GM21786 (cell line): Measurements from ENCODE around the gene FURIN.
"Not testable (repeated sequence)": the region's sequence is repeated elsewhere in the genome, so short reads cannot be mapped to it uniquely, and the experiment has no call there.

Experiments
- ATAC-seq: cut with Tn5 transposase; IDR thresholded peaks from one replicate; pipeline ENCODE4 v1.9.1; 2021; ENCODE audit not compliant: unreplicated experiment

FURIN gene

DNA sequence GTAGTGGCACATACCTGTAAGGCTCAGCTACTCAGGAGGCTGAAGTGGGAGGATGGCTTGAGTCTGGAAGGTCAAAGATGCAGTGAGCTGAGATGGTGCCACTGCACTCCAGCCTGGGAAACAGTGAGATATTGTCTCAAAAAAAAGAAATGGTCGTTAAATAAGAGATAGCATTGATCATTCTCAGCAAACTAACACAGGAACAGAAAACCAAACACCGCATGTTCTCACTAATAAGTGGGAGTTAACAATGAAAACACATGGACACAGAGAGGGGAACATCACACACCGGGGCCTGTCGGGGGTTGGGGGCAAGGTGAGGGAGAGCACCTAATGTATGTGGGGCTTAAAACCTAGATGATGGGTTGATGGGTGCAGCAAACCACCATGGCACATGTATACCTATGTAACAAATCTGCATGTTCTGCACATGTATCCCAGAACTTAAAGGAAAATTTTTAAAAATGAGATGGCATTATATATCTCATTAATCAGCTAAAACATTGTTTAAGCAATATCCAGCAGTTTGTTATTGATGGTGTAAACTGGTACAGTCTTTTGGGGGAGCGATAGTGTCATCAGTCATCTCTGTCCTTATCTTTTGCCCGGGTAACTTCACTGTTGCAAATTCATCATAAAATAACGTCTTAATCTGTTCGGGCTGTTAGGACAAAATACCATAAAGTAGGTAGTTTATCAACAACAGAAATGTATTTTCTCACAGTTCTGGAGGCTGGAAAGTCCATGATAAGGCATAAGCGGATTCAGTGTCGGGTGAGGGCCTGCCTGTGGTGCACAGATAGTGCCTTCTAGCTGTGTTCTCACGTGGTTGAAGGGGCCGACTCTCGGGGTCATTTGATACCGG lies 33.0 kb downstream of the FURIN start:
- ATAC-seq = no peak

- ATAC-seq = peak; percentile 67
Measured at GRCh38 chr15:90902040-90902839, 33.9 kb downstream of the FURIN start.

GRCh38 chr15:90902840-90903732 lies 34.7 kb downstream of the FURIN start, which contains the start of gene MAN2A2:
TSS of gene MAN2A2 (plus strand) at chr15:90903302. CDS start at chr15:90904208, 906 bp downstream.
- peak; percentile 42 for ATAC-seq

GRCh38 chr15:90903733-90904536 lies 35.5 kb downstream of the FURIN start:
- ATAC-seq = no peak

GRCh38 chr15:90904746-90905145 lies 36.4 kb downstream of the FURIN start:
- no peak for ATAC-seq

DNA sequence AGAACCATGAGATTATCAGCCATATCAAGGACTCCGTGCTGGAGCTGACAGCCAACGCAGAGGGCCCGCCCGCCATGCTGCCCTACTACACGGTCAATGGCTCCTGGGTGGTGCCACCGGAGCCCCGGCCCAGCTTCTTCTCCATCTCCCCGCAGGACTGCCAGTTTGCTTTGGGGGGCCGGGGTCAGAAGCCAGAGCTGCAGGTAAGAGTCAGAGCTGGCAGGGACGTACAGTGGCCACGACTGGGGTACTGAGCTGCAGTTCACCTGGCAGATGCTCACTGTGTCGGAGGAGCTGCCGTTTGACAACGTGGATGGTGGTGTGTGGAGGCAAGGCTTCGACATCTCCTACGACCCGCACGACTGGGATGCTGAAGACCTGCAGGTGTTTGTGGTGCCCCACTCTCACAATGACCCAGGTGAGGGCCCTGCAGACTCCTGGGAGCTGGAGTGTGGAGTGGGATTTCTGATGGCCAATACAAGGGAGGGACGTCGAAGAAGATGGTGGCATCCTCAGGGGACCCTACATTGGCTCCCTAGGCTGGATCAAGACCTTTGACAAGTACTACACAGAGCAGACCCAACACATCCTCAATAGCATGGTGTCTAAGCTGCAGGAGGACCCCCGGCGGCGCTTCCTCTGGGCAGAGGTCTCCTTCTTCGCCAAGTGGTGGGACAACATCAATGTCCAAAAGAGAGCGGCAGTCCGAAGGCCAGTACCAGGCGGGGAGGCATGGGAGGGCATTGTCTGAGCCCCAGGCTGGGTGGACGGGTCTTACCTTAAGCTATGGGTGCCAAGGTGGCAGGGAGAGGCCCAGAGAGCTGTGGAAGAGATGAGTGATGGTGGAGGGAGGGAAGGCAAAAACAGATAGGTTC lies 37.2 kb downstream of the FURIN start:
- no peak for ATAC-seq

GRCh38 chr15:90906181-90906849 lies 37.9 kb downstream of the FURIN start:
- ATAC-seq = no peak

DNA sequence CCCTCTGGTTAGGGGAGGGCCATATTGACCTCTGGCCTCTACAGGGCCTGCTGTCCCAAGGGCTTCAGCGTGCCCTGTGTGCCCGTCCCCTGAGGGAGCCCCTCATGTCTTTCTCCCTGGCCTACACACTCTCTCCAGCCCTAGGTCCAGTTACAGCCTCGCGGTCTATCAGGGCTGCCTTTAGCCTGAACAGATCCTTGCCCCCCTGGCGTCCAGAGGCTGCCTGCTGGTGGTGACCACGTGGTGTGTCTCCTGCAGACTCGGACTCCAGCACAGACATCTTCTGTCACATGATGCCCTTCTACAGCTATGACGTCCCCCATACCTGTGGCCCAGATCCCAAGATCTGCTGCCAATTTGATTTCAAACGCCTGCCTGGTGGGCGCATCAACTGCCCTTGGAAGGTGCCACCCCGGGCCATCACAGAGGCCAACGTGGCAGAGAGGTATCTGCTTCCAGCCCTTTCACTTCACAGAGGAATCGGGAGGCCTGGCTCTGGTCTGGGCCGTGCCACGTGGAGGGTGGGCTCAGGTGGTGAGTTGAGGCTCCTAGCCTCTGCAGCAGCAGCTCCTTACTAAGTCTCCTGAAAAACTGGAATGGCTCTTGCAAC lies 38.8 kb downstream of the FURIN start:
- ATAC-seq = no peak

DNA sequence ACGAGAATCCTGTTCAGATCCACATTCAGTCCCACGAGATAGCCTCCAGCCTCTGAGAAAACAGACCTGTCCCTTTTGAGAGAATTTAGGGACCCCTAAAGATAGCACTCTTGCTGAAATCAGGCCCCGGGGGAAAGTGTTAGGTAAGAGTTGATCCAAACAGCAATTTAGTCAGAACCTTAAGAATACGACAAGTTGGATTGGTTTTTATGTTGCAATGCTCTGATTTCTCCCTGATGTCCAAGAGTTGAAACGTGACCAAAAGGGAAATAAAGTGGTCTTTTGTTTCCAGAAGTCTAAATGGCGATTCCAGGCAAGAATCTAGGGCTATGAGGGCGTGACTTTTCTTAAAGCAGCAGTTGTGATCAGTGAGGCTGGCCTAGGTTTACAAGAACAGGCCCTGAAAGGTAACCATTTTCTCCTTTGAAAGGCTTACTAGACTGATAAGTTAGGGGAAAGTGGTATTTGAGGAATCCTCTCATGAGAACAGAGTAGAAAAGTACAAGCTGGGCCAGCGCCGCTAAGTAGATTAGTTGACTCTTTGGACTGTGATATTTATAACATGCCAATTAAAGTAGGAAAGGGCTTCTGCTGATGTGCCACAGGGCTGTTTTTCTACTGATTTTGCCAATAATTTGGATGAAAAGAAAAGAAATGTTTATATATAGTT lies 39.6 kb downstream of the FURIN start:
- ATAC-seq = no peak

DNA sequence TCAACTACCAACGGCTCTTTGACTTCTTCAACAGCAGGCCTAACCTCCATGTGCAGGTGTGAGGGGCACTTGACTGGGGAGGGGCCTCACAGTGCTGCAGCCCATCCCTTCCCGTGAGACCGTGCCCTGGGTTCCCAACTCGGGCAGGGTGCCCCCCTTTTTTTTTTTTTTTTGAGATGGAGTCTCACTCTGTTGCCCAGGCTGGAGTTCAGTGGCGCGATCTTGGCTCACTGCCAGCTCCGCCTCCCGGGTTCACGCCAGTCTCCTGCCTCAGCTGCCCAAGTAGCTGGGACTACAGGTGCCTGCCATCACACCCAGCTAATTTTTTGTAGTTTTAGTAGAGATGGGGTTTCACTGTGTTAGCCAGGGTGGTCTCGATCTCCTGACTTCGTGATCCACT lies 41.1 kb downstream of the FURIN start:
- not testable (repeated sequence) for ATAC-seq

GRCh38 chr15:90909976-90910375 lies 41.6 kb downstream of the FURIN start:
- no peak for ATAC-seq

DNA sequence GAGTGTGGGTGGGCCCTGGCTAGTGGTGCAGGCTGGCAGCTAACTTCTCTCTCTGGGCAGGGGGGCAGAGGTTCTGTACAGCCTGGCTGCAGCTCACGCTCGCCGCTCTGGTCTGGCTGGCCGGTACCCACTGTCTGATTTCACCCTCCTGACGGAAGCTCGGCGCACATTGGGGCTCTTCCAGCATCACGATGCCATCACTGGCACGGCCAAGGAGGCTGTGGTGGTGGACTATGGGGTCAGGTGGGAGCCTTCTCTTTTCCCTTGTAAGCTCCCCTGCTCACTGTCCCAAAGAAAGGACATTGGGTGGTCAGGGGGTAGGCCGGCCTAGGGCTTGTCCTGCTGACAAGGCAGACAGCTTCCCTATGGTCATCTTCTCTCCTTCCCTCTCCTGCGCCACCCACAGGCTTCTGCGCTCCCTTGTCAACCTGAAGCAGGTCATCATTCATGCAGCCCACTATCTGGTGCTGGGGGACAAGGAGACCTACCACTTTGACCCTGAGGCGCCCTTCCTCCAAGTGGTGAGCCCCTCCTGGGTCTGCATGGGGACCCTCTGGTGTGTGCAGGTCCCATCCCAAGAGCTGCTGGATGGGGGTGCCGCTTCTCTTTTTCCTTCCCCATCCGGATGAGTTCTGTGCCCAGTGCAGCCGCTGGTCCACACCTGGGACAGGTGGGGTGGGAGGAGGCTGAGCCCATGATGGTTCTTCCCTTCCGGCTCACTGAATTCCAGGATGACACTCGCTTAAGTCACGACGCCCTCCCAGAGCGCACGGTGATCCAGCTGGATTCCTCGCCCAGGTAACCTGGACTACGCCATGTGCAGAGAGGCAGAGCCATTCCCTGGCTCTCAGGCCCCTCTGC lies 42.3 kb downstream of the FURIN start:
- ATAC-seq = no peak

- ATAC-seq = no peak
Measured at GRCh38 chr15:90911302-90911623, 42.9 kb downstream of the FURIN start.

DNA sequence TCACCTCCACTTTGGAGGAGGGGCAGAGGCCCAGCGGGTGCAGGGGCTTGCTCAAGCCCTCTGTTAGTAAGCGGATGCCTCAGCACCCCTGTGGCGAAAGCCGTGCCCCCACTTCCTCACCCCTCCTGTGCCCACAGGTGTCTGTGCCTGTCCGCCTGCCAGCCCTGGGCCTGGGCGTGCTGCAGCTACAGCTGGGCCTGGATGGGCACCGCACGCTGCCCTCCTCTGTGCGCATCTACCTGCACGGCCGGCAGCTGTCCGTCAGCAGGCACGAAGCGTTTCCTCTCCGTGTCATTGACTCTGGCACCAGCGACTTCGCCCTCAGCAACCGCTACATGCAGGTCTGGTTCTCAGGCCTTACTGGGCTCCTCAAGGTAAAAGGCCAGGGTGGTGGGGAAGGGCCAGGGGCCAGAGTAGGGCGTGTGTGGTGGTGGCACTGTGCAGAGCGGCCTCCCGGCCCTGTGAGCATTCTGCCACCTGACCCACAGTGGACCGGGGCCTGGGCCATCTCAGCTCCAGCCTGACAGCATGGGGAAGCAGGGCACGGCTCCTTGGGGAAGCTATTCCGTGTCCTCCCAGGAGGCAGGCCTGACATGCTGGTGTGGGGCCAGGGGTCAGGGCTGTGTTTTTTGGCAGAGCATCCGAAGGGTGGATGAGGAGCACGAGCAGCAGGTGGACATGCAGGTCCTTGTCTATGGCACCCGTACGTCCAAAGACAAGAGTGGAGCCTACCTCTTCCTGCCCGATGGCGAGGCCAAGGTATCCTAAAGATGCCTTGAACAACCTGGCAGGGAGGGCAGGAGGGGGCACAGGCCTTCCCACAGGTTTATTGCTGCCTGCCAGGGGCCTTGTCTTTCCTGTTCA lies 43.8 kb downstream of the FURIN start:
- no peak for ATAC-seq

GRCh38 chr15:90912770-90913075 lies 44.3 kb downstream of the FURIN start:
- no peak for ATAC-seq

DNA sequence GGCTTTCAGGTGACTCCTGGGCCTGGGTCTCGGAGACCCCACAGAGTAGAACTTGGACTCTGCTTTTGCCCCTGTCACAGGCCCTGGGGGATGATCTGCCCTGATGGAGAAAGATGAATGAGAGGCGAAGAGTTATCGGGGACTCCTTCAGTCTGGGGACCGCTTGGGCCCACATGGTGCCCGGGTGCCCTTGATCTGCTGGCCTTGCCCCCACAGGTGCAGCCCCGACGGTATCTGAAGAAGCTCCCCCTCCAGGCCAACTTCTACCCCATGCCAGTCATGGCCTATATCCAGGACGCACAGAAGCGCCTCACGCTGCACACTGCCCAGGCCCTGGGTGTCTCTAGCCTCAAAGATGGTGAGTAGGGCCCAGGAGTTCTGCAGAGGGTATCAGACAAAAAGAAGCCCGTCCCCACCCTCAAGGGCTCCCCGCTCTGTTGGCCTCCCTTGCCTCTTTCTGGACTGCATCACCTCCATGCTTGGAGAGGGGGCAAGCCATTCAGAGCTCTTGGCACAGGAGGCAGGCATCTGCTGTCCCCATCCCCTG lies 45.1 kb downstream of the FURIN start:
- no peak for ATAC-seq
